ENCODE measurements around the gene AKAP12. TPM values are rescaled to one million over a fixed set of nuclear protein-coding genes. Genes with fewer than 3 reads are reported as not detected.

AKAP12 gene
- total and polyA plus RNA-seq, 2 experiments from 2014 or later, result 90.1 to 137 TPM

- Histone ChIP-seq H3K27ac (ENCODE audit: low read depth) (peak overlapping the region; percentile 90), H2AFZ (no peak overlapping the region), H3K4me3 (no peak overlapping the region), H3F3A (replicated peaks; ENCODE audit: low read depth) (no peaks in the 10 kb centered on the region), H3K27me3 (ENCODE audit: insufficient read depth) (no peaks in the 10 kb centered on the region), H3K36me3 (ENCODE audit: insufficient read depth) (no peaks in the 10 kb centered on the region), H3K4me2 (no peak overlapping the region), H4K20me1 (replicated peaks; ENCODE audit: insufficient read depth) (no peaks in the 10 kb centered on the region), H3K79me2 (replicated peaks; ENCODE audit: insufficient read depth) (no peaks in the 10 kb centered on the region), H3K4me1 (ENCODE audit: insufficient read depth) (peaks cover 10% of the 10 kb centered on the region; the same call in 1 of the 2 replicates), H3K9me2 (ENCODE audit: insufficient read depth) (peaks cover 8% of the 10 kb centered on the region; the same call in 1 of the 2 replicates)
- H3K27ac Mint-ChIP-seq, result no peak overlapping the region
- TF ChIP-seq ETS1 (IDR thresholded peaks at IDR 0.05), result no peak
- TF ChIP-seq EZH2phosphoT487 (IDR thresholded peaks at IDR 0.05; ENCODE audit: unreplicated experiment), result no peak
- no peak for TF ChIP-seq POLR2AphosphoS5 (IDR thresholded peaks at IDR 0.05; ENCODE audit: low read depth)
- peak; percentile 71 for DNase-seq (ENCODE audit: low spot score)
- no peak overlapping the region for H3K4me3 Mint-ChIP-seq
- H3K4me1 Mint-ChIP-seq, result peaks cover 14% of the 10 kb centered on the region
- H3K27me3 Mint-ChIP-seq (ENCODE audit: insufficient read depth, low read depth, poor library complexity), result peaks cover 8% of the 10 kb centered on the region
- peak; percentile 51 for ATAC-seq
- H3K9me3 Mint-ChIP-seq, result no peaks in the 10 kb centered on the region
- H3K36me3 Mint-ChIP-seq (ENCODE audit: low read depth), result no peaks in the 10 kb centered on the region
Observed at GRCh38 chr6:151230277-151230577, 9.5 kb upstream of the AKAP12 start.

- H3K9me3 Mint-ChIP-seq, result no peaks in the 10 kb centered on the region
- Histone ChIP-seq H3K9me2 (ENCODE audit: insufficient read depth) (peaks cover 3% of the 10 kb centered on the region; the same call in 1 of the 2 replicates), H3K4me2 (no peak overlapping the region), H3F3A (replicated peaks; ENCODE audit: low read depth) (no peaks in the 10 kb centered on the region), H3K27me3 (ENCODE audit: insufficient read depth) (no peaks in the 10 kb centered on the region), H3K4me3 (no peak overlapping the region), H3K79me2 (replicated peaks; ENCODE audit: insufficient read depth) (no peaks in the 10 kb centered on the region), H2AFZ (no peak overlapping the region), H3K4me1 (ENCODE audit: insufficient read depth) (peaks cover 10% of the 10 kb centered on the region; the same call in 1 of the 2 replicates), H3K27ac (ENCODE audit: low read depth) (no peak overlapping the region), H3K36me3 (ENCODE audit: insufficient read depth) (no peaks in the 10 kb centered on the region), H4K20me1 (replicated peaks; ENCODE audit: insufficient read depth) (no peaks in the 10 kb centered on the region)
- DNase-seq (ENCODE audit: low spot score) (no peak), ATAC-seq (no peak)
- peaks cover 14% of the 10 kb centered on the region for H3K4me1 Mint-ChIP-seq
- no peak overlapping the region for H3K4me3 Mint-ChIP-seq
- H3K36me3 Mint-ChIP-seq (ENCODE audit: low read depth), result no peaks in the 10 kb centered on the region
- peaks cover 8% of the 10 kb centered on the region for H3K27me3 Mint-ChIP-seq (ENCODE audit: insufficient read depth, low read depth, poor library complexity)
- no peak overlapping the region for H3K27ac Mint-ChIP-seq
- TF ChIP-seq STAT1 (IDR thresholded peaks at IDR 0.05; ENCODE audit: unreplicated experiment), result no peak
- no peak for TF ChIP-seq REST (IDR thresholded peaks at IDR 0.05; ENCODE audit: unreplicated experiment)
- TF ChIP-seq CREB1 (CRISPR knock-in tag; IDR thresholded peaks at IDR 0.05; ENCODE audit: low read depth), result no peak
- no peak for TF ChIP-seq EZH2 (IDR thresholded peaks at IDR 0.05; ENCODE audit: low read depth, unreplicated experiment)
- TF ChIP-seq POLR2AphosphoS5 (IDR thresholded peaks at IDR 0.05; ENCODE audit: low read depth), result no peak
- TF ChIP-seq ZNF462 (CRISPR knock-in tag; IDR thresholded peaks at IDR 0.05), result no peak
- no peak for TF ChIP-seq CTCF (conservative IDR thresholded peaks at IDR 0.05; ENCODE audit: low read depth in 2 of 2)
- TF ChIP-seq ZNF114 (CRISPR knock-in tag; IDR thresholded peaks at IDR 0.05), result no peak
Observed at GRCh38 chr6:151232899-151233298, 6.9 kb upstream of the AKAP12 start.

Measured in GM23338 (cell line).